Measurements from ENCODE around the gene SAMD4A. TPM values are rescaled to one million over a fixed set of nuclear protein-coding genes. Genes with fewer than 3 reads are reported as not detected.
A peak's percentile ranks its signal among the peaks of the same experiment; 100 is the strongest.

Gene SAMD4A
- total and polyA plus RNA-seq, 2 of the 4 experiments (the other 2 are of a cell fraction), result 22.9 to 38.2 TPM

DNA sequence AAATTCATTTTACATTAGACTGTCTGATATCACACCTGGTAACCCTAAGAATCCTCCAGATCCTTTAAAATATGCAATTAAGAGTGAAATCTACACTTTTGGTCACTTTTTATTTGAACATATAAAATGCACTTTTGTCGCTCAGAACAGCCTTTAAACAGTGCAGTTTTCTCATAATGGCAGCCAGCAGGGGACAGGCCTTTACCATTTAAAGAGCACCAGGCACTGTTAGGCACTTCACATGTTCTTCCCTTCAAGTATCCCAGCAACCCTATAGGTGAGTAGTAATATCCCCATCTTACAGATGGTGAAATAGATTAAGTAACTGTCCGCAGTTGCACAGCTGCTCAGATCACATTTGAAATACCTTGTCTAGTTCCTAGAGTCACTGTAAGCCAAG, 11.3 kb upstream of the SAMD4A start:
- H2AFZ ChIP-seq (replicated peaks; ENCODE audit: low read length, poor library complexity), result no peak overlapping the region
- H3K36me3 ChIP-seq (ENCODE audit: control insufficient read depth, insufficient read depth, low read length), result no peaks in the 10 kb centered on the region
- H3K9ac ChIP-seq (ENCODE audit: low read depth, low read length), result no peak overlapping the region
- no peak overlapping the region for H2BK20ac ChIP-seq (ENCODE audit: low read depth, low read length)
- no peak overlapping the region for H4K5ac ChIP-seq (ENCODE audit: low read depth, low read length)
- no peak overlapping the region for H2BK5ac ChIP-seq (ENCODE audit: low read depth, low read length, poor library complexity, severe bottlenecking)
- 100% methylated on average over 1 of the region's 2 CpGs; no CpG with 5 or more reads in 1 of the 2 experiments for WGBS, 2 experiments (ENCODE audit: extremely low coverage in 2 of 2, insufficient read length in 1 of 2)
- ChIA-PET CTCF (no interaction called here), POLR2A (ENCODE audit: unreplicated experiment) (no interaction called here)
- H3K4me3 ChIP-seq (ENCODE audit: insufficient read depth, low read depth, low read length), result no peak overlapping the region
- no peak overlapping the region for H3K56ac ChIP-seq (ENCODE audit: extremely low read depth, insufficient read depth, low read length)
- no peak overlapping the region for H3K4ac ChIP-seq (ENCODE audit: low read depth, low read length)
- H2AK9ac ChIP-seq (replicated peaks; ENCODE audit: low read depth, low read length, poor library complexity), result no peak overlapping the region
- intact Hi-C loops (cut with micrococcal nuclease), result no loop called here
- BruUV-seq (replicated peaks), result no TSS peak
- in situ Hi-C loops (cut with MboI; ENCODE audit: low sequenced_read_pairs), result loop anchor here (10.0 kb wide), 1 partner anchor 249 kb away; no protein-coding TSS in a partner anchor
- dilution Hi-C loops (cut with HindIII; ENCODE audit: low sequenced_read_pairs, unreplicated experiment), result no loop called here
- DNase-seq, result no peak
- no peaks in the 10 kb centered on the region for H3K9me3 ChIP-seq (ENCODE audit: control insufficient read depth, insufficient read depth, low read length)
- no peak overlapping the region for H2AK5ac ChIP-seq (ENCODE audit: low read depth, low read length)
- no peak overlapping the region for H4K8ac ChIP-seq (ENCODE audit: low read depth in 2 of 2, low read length in 2 of 2)
- H3K4me2 ChIP-seq (ENCODE audit: low read depth, low read length), result no peak overlapping the region
- peaks cover 3% of the 10 kb centered on the region for H3K9me1 ChIP-seq (ENCODE audit: insufficient read depth, low read length)
- H4K91ac ChIP-seq (ENCODE audit: insufficient read depth, low read depth, low read length), result no peak overlapping the region
- no peaks in the 10 kb centered on the region for H3K79me1 ChIP-seq (ENCODE audit: low read depth in 1 of 2, low read length in 2 of 2)
- no peak overlapping the region; the same call in 2 of the 3 replicates for H2BK15ac ChIP-seq (ENCODE audit: low read depth, low read length)
- H3K27ac ChIP-seq (ENCODE audit: insufficient read depth, low read length), result no peak overlapping the region
- H3K27me3 ChIP-seq (ENCODE audit: control insufficient read depth, insufficient read depth, low read length), result no peaks in the 10 kb centered on the region
- no peak for ATAC-seq (ENCODE audit: low read depth)
- H3K4me1 ChIP-seq (ENCODE audit: control insufficient read depth, insufficient read depth, low read length), result peaks cover 6% of the 10 kb centered on the region
- no peak overlapping the region for H3K23ac ChIP-seq (ENCODE audit: low read depth, low read length)
- no peak overlapping the region for H2BK120ac ChIP-seq (ENCODE audit: low read depth, low read length)
- H3K14ac ChIP-seq (replicated peaks; ENCODE audit: low read depth, low read length), result no peak overlapping the region
- H4K20me1 ChIP-seq (ENCODE audit: insufficient read depth, low read length), result no peaks in the 10 kb centered on the region
- no peak overlapping the region for H3K18ac ChIP-seq (ENCODE audit: low read depth, low read length)
- no peak for TF ChIP-seq RAD21 (IDR thresholded peaks at IDR 0.05; ENCODE audit: low read length)
- peak; percentile 20; the same call in 1 of the 2 replicates for TF ChIP-seq CTCF (conservative IDR thresholded peaks at IDR 0.05; ENCODE audit: low read depth, low read length)
